Smooth muscle cell (in vitro differentiated cells): ENCODE data around the gene KCTD17. TPM values are rescaled to one million over a fixed set of nuclear protein-coding genes. Genes with fewer than 3 reads are reported as not detected.
A peak's percentile ranks its signal among the peaks of the same experiment; 100 is the strongest.

Experiments
- DNase-seq: peaks from one replicate; lab custom pipeline; 2025; ENCODE audit not compliant: unreplicated experiment; lab: John Stamatoyannopoulos, UW
- H2AFZ ChIP-seq: fragments of 200-600 bp; sonication (generic); 2 replicates; pipeline ENCODE4 v1.6.0; 2016; ENCODE audit warnings: antibody characterized with exemption, low read depth, mild to moderate bottlenecking
- H3F3A ChIP-seq: fragments of 200-600 bp; sonication (generic); 2 replicates; pipeline ENCODE4 v1.6.0; 2017; ENCODE audit warnings: antibody characterized with exemption, low read depth
- H3K27ac ChIP-seq: fragments of 200-600 bp; sonication (generic); 2 replicates; pipeline ENCODE4 v1.5.1; 2016; ENCODE audit warnings: low read depth, mild to moderate bottlenecking
- H3K27me3 ChIP-seq: fragments of 200-600 bp; sonication (generic); 2 replicates; pipeline ENCODE4 v1.6.1; 2016; ENCODE audit warnings: low read depth, mild to moderate bottlenecking
- H3K36me3 ChIP-seq: fragments of 200-600 bp; sonication (generic); 2 replicates; pipeline ENCODE4 v1.5.1; 2016; ENCODE audit warnings: low read depth
- H3K4me1 ChIP-seq: fragments of 200-600 bp; sonication (generic); 2 replicates; pipeline ENCODE4 v1.5.1; 2016; ENCODE audit warnings: low read depth
- H3K4me2 ChIP-seq: fragments of 200-600 bp; sonication (generic); 2 replicates; pipeline ENCODE4 v1.6.0; 2016; ENCODE audit warnings: mild to moderate bottlenecking
- H3K4me3 ChIP-seq: fragments of 200-600 bp; sonication (generic); 2 replicates; pipeline ENCODE4 v1.5.1; 2016; ENCODE audit warnings: mild to moderate bottlenecking
- H3K79me2 ChIP-seq: fragments of 200-600 bp; sonication (generic); 2 replicates; pipeline ENCODE4 v1.6.0; 2016; ENCODE audit warnings: low read depth, mild to moderate bottlenecking
- H3K9ac ChIP-seq: fragments of 200-600 bp; sonication (generic); 2 replicates; pipeline ENCODE4 v1.6.0; 2016; ENCODE audit warnings: low read depth
- H3K9me3 ChIP-seq: fragments of 200-600 bp; sonication (generic); replicated peaks from 2 replicates; pipeline ENCODE4 v1.5.1; 2016; ENCODE audit warnings: low read depth
- H4K20me1 ChIP-seq: fragments of 200-600 bp; sonication (generic); 2 replicates; pipeline ENCODE4 v1.6.0; 2016; ENCODE audit warnings: low read depth
- CTCF ChIP-seq: fragments of 200-600 bp; sonication (generic); IDR thresholded peaks from 2 replicates; pipeline ENCODE4 v1.5.1; 2017; ENCODE audit warnings: borderline replicate concordance, mild to moderate bottlenecking, antibody characterized with exemption; ENCODE audit not compliant: insufficient read depth, poor library complexity, severe bottlenecking
- WGBS: methylation state at CpG from one replicate; pipeline ENCODE4 v1.1.7; 2016; ENCODE audit warnings: low lambda C conversion rate; 5-methylcytosine and 5-hydroxymethylcytosine counted together
- polyA plus RNA-seq: library from polyadenylated mRNA; unstranded; fragments of >200 nt; fragmentation: Nextera tagmentation; extraction: Ambion mirVana; gene quantifications from 2 replicates; pipeline ENCODE4 v1.2.1, GENCODE V29; 2016
- total RNA-seq: library from RNA; depleted of rRNA; stranded (reverse); fragments of >200 nt; gene quantifications from 2 replicates; pipeline ENCODE4 v1.2.3, GENCODE V29; 2014

Gene KCTD17
- 8.2 and 20.0 TPM in 2 replicates for total RNA-seq
- polyA plus RNA-seq: 31.8 and 36.9 TPM in 2 replicates

- DNase-seq: peak; percentile 24
- no peaks in the 10 kb centered on the region for H3F3A ChIP-seq
- 6% methylated on average over 18 of the region's 89 CpGs for WGBS
- H3K27me3 ChIP-seq: no peaks in the 10 kb centered on the region
- H3K4me3 ChIP-seq: peak within 1 kb of the TSS; percentile 94
- peaks cover 6% of the 10 kb centered on the region for H3K4me1 ChIP-seq
- no peaks in the 10 kb centered on the region for H4K20me1 ChIP-seq
- H3K9ac ChIP-seq: peak within 1 kb of the TSS; percentile 66
- TF ChIP-seq CTCF: no peak
- no peak within 1 kb of the TSS for H3K27ac ChIP-seq
- peak within 1 kb of the TSS; percentile 81 for H2AFZ ChIP-seq
- H3K9me3 ChIP-seq: no peaks in the 10 kb centered on the region
- no peaks in the 10 kb centered on the region for H3K36me3 ChIP-seq
- peak within 1 kb of the TSS; percentile 94 for H3K4me2 ChIP-seq
- H3K79me2 ChIP-seq: no peaks in the 10 kb centered on the region
Measured at GRCh38 chr22:37051391-37052385, at the start of gene KCTD17. KCTD17 (plus strand) TSS chr22:37051742; CDS start chr22:37051761, 19 bp downstream.

- no peaks in the 10 kb centered on the region for H3K27me3 ChIP-seq
- no peak for DNase-seq
- no peak overlapping the region for H3K4me3 ChIP-seq
- WGBS: 96% methylated on average over 12 of the region's 12 CpGs
- H3K9ac ChIP-seq: no peak overlapping the region
- no peak for TF ChIP-seq CTCF
- H3K27ac ChIP-seq: no peak overlapping the region
- H3K9me3 ChIP-seq: no peaks in the 10 kb centered on the region
- no peaks in the 10 kb centered on the region for H3K79me2 ChIP-seq
- H3K36me3 ChIP-seq: no peaks in the 10 kb centered on the region
- H4K20me1 ChIP-seq: no peaks in the 10 kb centered on the region
- peaks cover 4% of the 10 kb centered on the region for H3K4me1 ChIP-seq
- H3K4me2 ChIP-seq: no peak overlapping the region
- H3F3A ChIP-seq: no peaks in the 10 kb centered on the region
- H2AFZ ChIP-seq: no peak overlapping the region
Measured at GRCh38 chr22:37001826-37002225, 49.7 kb upstream of the KCTD17 start.

GRCh38 chr22:37002633-37003032 is 48.9 kb upstream of the KCTD17 start:
- Histone ChIP-seq H3F3A (no peaks in the 10 kb centered on the region), H3K9ac (no peak overlapping the region), H3K27ac (no peak overlapping the region), H3K4me3 (no peak overlapping the region), H3K9me3 (no peaks in the 10 kb centered on the region), H3K4me2 (no peak overlapping the region), H3K4me1 (peaks cover 4% of the 10 kb centered on the region), H2AFZ (no peak overlapping the region), H4K20me1 (no peaks in the 10 kb centered on the region), H3K79me2 (no peaks in the 10 kb centered on the region), H3K36me3 (no peaks in the 10 kb centered on the region), H3K27me3 (no peaks in the 10 kb centered on the region)
- WGBS: 94% methylated on average over 7 of the region's 7 CpGs
- DNase-seq: no peak
- TF ChIP-seq CTCF: no peak
